CD14-positive monocyte (primary cell): ENCODE results near the gene COPS4. TPM values are rescaled to one million over a fixed set of nuclear protein-coding genes. Genes with fewer than 3 reads are reported as not detected.

Source experiments
- DNase-seq, 3 donors: peaks; one replicate each; pipeline ENCODE4 v3.0.0-alpha.2; 2011 to 2022
- H2AFZ ChIP-seq: 2 replicates; pipeline ENCODE4 v1.6.0; 2012; ENCODE audit warnings: mild to moderate bottlenecking, low read depth, low read length, inconsistent platforms; ENCODE audit not compliant: insufficient read depth, poor library complexity, severe bottlenecking
- H3K27ac ChIP-seq, 2 donors: 1 replicate in 1 of 2; 2 replicates in 1 of 2; pipeline ENCODE4 v1.5.1; 2012 to 2013; ENCODE audit warnings: low read length in 2 of 2, control low read depth in 1 of 2, inconsistent platforms in 1 of 2, low read depth in 1 of 2, mild to moderate bottlenecking in 1 of 2
- H3K27me3 ChIP-seq, 2 donors: one replicate each; pipeline versions ENCODE4 v1.6.0 to v1.6.1; 2011 to 2013; ENCODE audit warnings: low read length in 2 of 2; ENCODE audit not compliant: control insufficient read depth in 2 of 2, insufficient read depth in 2 of 2
- H3K36me3 ChIP-seq, 2 donors: replicated peaks in 1 of 2; 1 replicate in 1 of 2; 2 replicates in 1 of 2; pipeline versions ENCODE4 v1.5.1 to v1.6.1; 2012 to 2013; ENCODE audit warnings: low read length in 2 of 2, control low read depth in 1 of 2, inconsistent platforms in 1 of 2, mild to moderate bottlenecking in 1 of 2; ENCODE audit not compliant: insufficient read depth in 2 of 2, control insufficient read depth in 1 of 2
- H3K4me1 ChIP-seq, 2 donors: 1 replicate in 1 of 2; 2 replicates in 1 of 2; pipeline versions ENCODE4 v1.5.1 to v1.6.1; 2012 to 2013; ENCODE audit warnings: low read length in 2 of 2, control low read depth in 1 of 2, inconsistent platforms in 1 of 2, mild to moderate bottlenecking in 1 of 2, moderate library complexity in 1 of 2; ENCODE audit not compliant: insufficient read depth in 2 of 2, control insufficient read depth in 1 of 2
- H3K4me2 ChIP-seq: replicated peaks from 2 replicates; pipeline ENCODE3; 2012; ENCODE audit warnings: low read length, moderate library complexity, mild to moderate bottlenecking; ENCODE audit not compliant: poor library complexity, severe bottlenecking; ENCODE audit errors: extremely low read depth
- H3K4me3 ChIP-seq, 3 experiments: fragments of 200-600 bp in 1 of 3; sonication (generic) in 1 of 3; replicated peaks in 1 of 3; 1 replicate in 2 of 3; 2 replicates in 1 of 3; pipeline ENCODE4 v1.5.1; 2011 to 2013; ENCODE audit warnings: low read length in 3 of 3, mild to moderate bottlenecking in 3 of 3, control low read depth in 2 of 3, low read depth in 2 of 3, inconsistent platforms in 1 of 3, moderate library complexity in 1 of 3
- H3K79me2 ChIP-seq: 2 replicates; pipeline ENCODE4 v1.6.0; 2012; ENCODE audit warnings: mild to moderate bottlenecking, control low read depth, inconsistent platforms, low read length, moderate library complexity; ENCODE audit not compliant: insufficient read depth
- H3K9ac ChIP-seq: 2 replicates; pipeline ENCODE4 v1.6.0; 2017; ENCODE audit warnings: low read length, mild to moderate bottlenecking; ENCODE audit not compliant: insufficient read depth, poor library complexity, severe bottlenecking
- H3K9me3 ChIP-seq, 2 donors: replicated peaks in 1 of 2; 1 replicate in 1 of 2; 2 replicates in 1 of 2; pipeline versions ENCODE4 v1.5.1 to v1.6.1; 2012 to 2013; ENCODE audit warnings: low read length in 2 of 2, control low read depth in 1 of 2; ENCODE audit not compliant: control insufficient read depth in 1 of 2, insufficient read depth in 1 of 2
- H4K20me1 ChIP-seq: 2 replicates; pipeline ENCODE4 v1.6.0; 2012; ENCODE audit warnings: mild to moderate bottlenecking, low read length, control low read depth, moderate library complexity; ENCODE audit not compliant: insufficient read depth
- H3K27ac Mint-ChIP-seq, 7 donors: one replicate each; pipeline ENCODE4 v1.8.0; 2020; ENCODE audit warnings: mild to moderate bottlenecking in 7 of 7, mixed read lengths in 7 of 7, moderate library complexity in 6 of 7, inconsistent platforms in 2 of 7
- H3K27me3 Mint-ChIP-seq, 3 donors: one replicate each; pipeline ENCODE4 v1.8.0; 2021 to 2022; ENCODE audit warnings: low read depth in 3 of 3, mild to moderate bottlenecking in 3 of 3, mixed read lengths in 3 of 3, moderate library complexity in 3 of 3, inconsistent platforms in 1 of 3
- H3K36me3 Mint-ChIP-seq, 2 donors: one replicate each; pipeline ENCODE4 v1.8.0; 2020; ENCODE audit warnings: mixed read lengths in 2 of 2, inconsistent platforms in 1 of 2, mild to moderate bottlenecking in 1 of 2
- H3K4me1 Mint-ChIP-seq: one replicate; pipeline ENCODE4 v1.8.0; 2020; ENCODE audit warnings: mild to moderate bottlenecking, mixed read lengths
- H3K4me3 Mint-ChIP-seq, 2 donors: one replicate each; pipeline ENCODE4 v1.8.0; 2020; ENCODE audit warnings: mild to moderate bottlenecking in 2 of 2, mixed read lengths in 2 of 2, moderate library complexity in 1 of 2
- H3K9me3 Mint-ChIP-seq, 7 donors: one replicate each; pipeline ENCODE4 v1.8.0; 2020 to 2022; ENCODE audit warnings: mixed read lengths in 7 of 7, mild to moderate bottlenecking in 6 of 7, moderate library complexity in 6 of 7, inconsistent platforms in 2 of 7
- WGBS: methylation state at CpG from one replicate; pipeline ENCODE4 v1.1.5; 2013; ENCODE audit warnings: missing lambda C conversion rate; ENCODE audit not compliant: insufficient coverage; 5-methylcytosine and 5-hydroxymethylcytosine counted together
- intact Hi-C, 2 donors: fragments of 100-400 bp; cut with micrococcal nuclease; formaldehyde crosslinking; loops; one replicate each; pipeline versions ENCODE4 v1.15.0 to v1.15.1; 2023
- polyA plus RNA-seq, 3 donors: library from polyadenylated mRNA; depleted of rRNA in 1 of 3; unstranded in 2 of 3; stranded (reverse) in 1 of 3; fragments of 300-500 nt in 2 of 3; fragments of >200 nt in 1 of 3; fragmentation: Illumina TruSeq in 2 of 3; gene quantifications; 1 replicate in 2 of 3; 2 replicates in 1 of 3; pipeline ENCODE4 v1.2.3, GENCODE V29; 2012 to 2021
- TF ChIP-seq, protein P1 (sequence below): fragments of 200-600 bp; IDR thresholded peaks from one replicate; pipeline ENCODE4 v1.8.0; 2022; ENCODE audit warnings: antibody characterized with exemption, mild to moderate bottlenecking

COPS4 gene
- polyA plus RNA-seq, 3 donors: 16.0 to 54.7 (median 54.5) TPM

GRCh38 chr4:83118869-83119268 is 83.9 kb downstream of the COPS4 start:
- no peak overlapping the region for H3K4me3 ChIP-seq
- H4K20me1 ChIP-seq: no peaks in the 10 kb centered on the region
- Mint-ChIP-seq H3K27ac (peak overlapping the region in 4 of 7 donors; percentile 1 to 76 (median 46)), H3K36me3 (no peaks in the 10 kb centered on the region), H3K4me3 (no peak overlapping the region), H3K9me3 (peaks cover 0 to 4% (median 0%) of the 10 kb centered on the region in 7 donors), H3K4me1 (peaks cover 75% of the 10 kb centered on the region), H3K27me3 (peaks cover 0 to 4% (median 0%) of the 10 kb centered on the region in 3 donors)
- intact Hi-C loops: no loop called here
- no peak overlapping the region for H2AFZ ChIP-seq
- 63% methylated on average over 2 of the region's 2 CpGs for WGBS
- H3K4me1 ChIP-seq: peaks cover 61 to 75% of the 10 kb centered on the region in 2 donors
- DNase-seq: no peak
- H3K9ac ChIP-seq: no peak overlapping the region
- no peaks in the 10 kb centered on the region for H3K36me3 ChIP-seq
- TF ChIP-seq, protein P1, sequence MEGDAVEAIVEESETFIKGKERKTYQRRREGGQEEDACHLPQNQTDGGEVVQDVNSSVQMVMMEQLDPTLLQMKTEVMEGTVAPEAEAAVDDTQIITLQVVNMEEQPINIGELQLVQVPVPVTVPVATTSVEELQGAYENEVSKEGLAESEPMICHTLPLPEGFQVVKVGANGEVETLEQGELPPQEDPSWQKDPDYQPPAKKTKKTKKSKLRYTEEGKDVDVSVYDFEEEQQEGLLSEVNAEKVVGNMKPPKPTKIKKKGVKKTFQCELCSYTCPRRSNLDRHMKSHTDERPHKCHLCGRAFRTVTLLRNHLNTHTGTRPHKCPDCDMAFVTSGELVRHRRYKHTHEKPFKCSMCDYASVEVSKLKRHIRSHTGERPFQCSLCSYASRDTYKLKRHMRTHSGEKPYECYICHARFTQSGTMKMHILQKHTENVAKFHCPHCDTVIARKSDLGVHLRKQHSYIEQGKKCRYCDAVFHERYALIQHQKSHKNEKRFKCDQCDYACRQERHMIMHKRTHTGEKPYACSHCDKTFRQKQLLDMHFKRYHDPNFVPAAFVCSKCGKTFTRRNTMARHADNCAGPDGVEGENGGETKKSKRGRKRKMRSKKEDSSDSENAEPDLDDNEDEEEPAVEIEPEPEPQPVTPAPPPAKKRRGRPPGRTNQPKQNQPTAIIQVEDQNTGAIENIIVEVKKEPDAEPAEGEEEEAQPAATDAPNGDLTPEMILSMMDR: no peak
- peaks cover 46% of the 10 kb centered on the region for H3K79me2 ChIP-seq
- peak overlapping the region; percentile 5 for H3K4me2 ChIP-seq
- H3K9me3 ChIP-seq: no peaks in the 10 kb centered on the region
- H3K27ac ChIP-seq: peak overlapping the region in 1 of 2 donors; percentile 36
- no peaks in the 10 kb centered on the region for H3K27me3 ChIP-seq

GRCh38 chr4:83121246-83121645 is 86.3 kb downstream of the COPS4 start:
- Histone ChIP-seq H2AFZ (peak overlapping the region; percentile 22), H3K9ac (no peak overlapping the region), H3K4me2 (no peak overlapping the region), H3K4me3 (no peak overlapping the region), H3K79me2 (peaks cover 26% of the 10 kb centered on the region), H3K9me3 (no peaks in the 10 kb centered on the region), H3K36me3 (no peaks in the 10 kb centered on the region), H3K27ac (peak overlapping the region in 1 of 2 donors; percentile 38), H3K4me1 (peaks cover 65 to 74% of the 10 kb centered on the region in 2 donors), H4K20me1 (no peaks in the 10 kb centered on the region), H3K27me3 (no peaks in the 10 kb centered on the region)
- TF ChIP-seq, protein P1: no peak
- DNase-seq: no peak
- H3K4me3 Mint-ChIP-seq: no peak overlapping the region
- H3K27me3 Mint-ChIP-seq: peaks cover 0 to 4% (median 0%) of the 10 kb centered on the region in 3 donors
- H3K9me3 Mint-ChIP-seq: peaks cover 0 to 4% (median 0%) of the 10 kb centered on the region in 7 donors
- WGBS: 50% methylated on average over 2 of the region's 5 CpGs
- H3K4me1 Mint-ChIP-seq: peaks cover 74% of the 10 kb centered on the region
- no peaks in the 10 kb centered on the region for H3K36me3 Mint-ChIP-seq
- H3K27ac Mint-ChIP-seq: peak overlapping the region in 3 of 7 donors; percentile 2 to 57 (median 35)
- intact Hi-C loops: no loop called here
